IMR-90 (cell line): ENCODE measurements around the gene SCTR. TPM values are rescaled to one million over a fixed set of nuclear protein-coding genes. Genes with fewer than 3 reads are reported as not detected.

ENCODE experiments used
- ATAC-seq: fragments of 200-7000 bp; cut with Tn5 transposase; 2 replicates; pipeline ENCODE4 v1.9.1; 2020; ENCODE audit warnings: low read depth, mild to moderate bottlenecking, moderate library complexity
- BruUV-seq: library from RNA; stranded (reverse); fragments of 400-500 nt; replicated peaks from 2 replicates; lab custom pipeline; 2021; lab: Mats Ljungman, UMichigan
- CTCF ChIA-PET: fragments of 300-600 bp; formaldehyde crosslinking; extraction: SDS; loops from one replicate; lab custom pipeline; 2021; ENCODE audit warnings: antibody characterized with exemption; lab: Yijun Ruan, JAX
- POLR2A ChIA-PET: fragments of 300-600 bp; sonication (Branson Sonifier 250); formaldehyde crosslinking; loops from one replicate; lab custom pipeline; 2022; ENCODE audit warnings: antibody characterized with exemption; ENCODE audit not compliant: unreplicated experiment; lab: Charles Lee
- DNase-seq: peaks from one replicate; pipeline ENCODE4 v3.0.0; 2013
- H2AFZ ChIP-seq: replicated peaks from 2 replicates; pipeline ENCODE3; 2013; ENCODE audit warnings: low read length, mild to moderate bottlenecking; ENCODE audit not compliant: poor library complexity
- H2AK5ac ChIP-seq: 2 replicates; pipeline ENCODE4 v1.6.1; 2013; ENCODE audit warnings: low read depth, low read length, inconsistent platforms
- H2AK9ac ChIP-seq: replicated peaks from 2 replicates; pipeline ENCODE3; 2013; ENCODE audit warnings: mild to moderate bottlenecking, low read depth, low read length, moderate library complexity; ENCODE audit not compliant: poor library complexity
- H2BK120ac ChIP-seq: 2 replicates; pipeline ENCODE4 v1.6.1; 2013; ENCODE audit warnings: low read depth, low read length, inconsistent platforms
- H2BK15ac ChIP-seq: 3 replicates; pipeline ENCODE4 v1.6.1; 2013; ENCODE audit warnings: low read depth, low read length, inconsistent platforms
- H2BK20ac ChIP-seq: 2 replicates; pipeline ENCODE4 v1.6.1; 2013; ENCODE audit warnings: low read depth, mild to moderate bottlenecking, inconsistent platforms, low read length, moderate library complexity
- H2BK5ac ChIP-seq: 2 replicates; pipeline ENCODE4 v1.6.1; 2013; ENCODE audit warnings: mild to moderate bottlenecking, low read depth, low read length, inconsistent platforms; ENCODE audit not compliant: poor library complexity, severe bottlenecking
- H3K14ac ChIP-seq: replicated peaks from 2 replicates; pipeline ENCODE4 v1.6.1; 2013; ENCODE audit warnings: low read depth, low read length, inconsistent platforms
- H3K18ac ChIP-seq: 2 replicates; pipeline ENCODE4 v1.6.1; 2013; ENCODE audit warnings: low read depth, low read length, control low read depth
- H3K23ac ChIP-seq: 2 replicates; pipeline ENCODE4 v1.6.1; 2013; ENCODE audit warnings: low read depth, low read length, inconsistent platforms
- H3K27ac ChIP-seq: 2 replicates; pipeline ENCODE4 v1.5.1; 2013; ENCODE audit warnings: mild to moderate bottlenecking, control low read depth, low read length; ENCODE audit not compliant: insufficient read depth
- H3K27me3 ChIP-seq: 2 replicates; pipeline ENCODE4 v1.6.1; 2013; ENCODE audit warnings: low read length; ENCODE audit not compliant: control insufficient read depth, insufficient read depth
- H3K36me3 ChIP-seq: 2 replicates; pipeline ENCODE4 v1.6.1; 2013; ENCODE audit warnings: low read length, mixed read lengths; ENCODE audit not compliant: control insufficient read depth, insufficient read depth
- H3K4ac ChIP-seq: 2 replicates; pipeline ENCODE4 v1.6.1; 2013; ENCODE audit warnings: low read depth, low read length, inconsistent platforms
- H3K4me1 ChIP-seq: 2 replicates; pipeline ENCODE4 v1.6.1; 2013; ENCODE audit warnings: low read length, mixed read lengths; ENCODE audit not compliant: control insufficient read depth, insufficient read depth
- H3K4me2 ChIP-seq: 2 replicates; pipeline ENCODE4 v1.6.1; 2013; ENCODE audit warnings: low read depth, mild to moderate bottlenecking, control low read depth, low read length, moderate library complexity
- H3K4me3 ChIP-seq: 2 replicates; pipeline ENCODE4 v1.5.1; 2013; ENCODE audit warnings: low read depth, mild to moderate bottlenecking, control low read depth, low read length, moderate library complexity; ENCODE audit not compliant: insufficient read depth
- H3K56ac ChIP-seq: 2 replicates; pipeline ENCODE4 v1.6.1; 2013; ENCODE audit warnings: low read length, inconsistent platforms; ENCODE audit not compliant: insufficient read depth; ENCODE audit errors: extremely low read depth
- H3K79me1 ChIP-seq, 2 experiments: 2 replicates each; pipeline ENCODE4 v1.6.1; 2013; ENCODE audit warnings: low read length in 2 of 2, inconsistent platforms in 1 of 2, low read depth in 1 of 2
- H3K9ac ChIP-seq: 2 replicates; pipeline ENCODE4 v1.6.1; 2013; ENCODE audit warnings: low read depth, low read length, control low read depth
- H3K9me1 ChIP-seq: 2 replicates; pipeline ENCODE4 v1.6.1; 2013; ENCODE audit warnings: low read length, inconsistent platforms; ENCODE audit not compliant: insufficient read depth
- H3K9me3 ChIP-seq: 2 replicates; pipeline ENCODE4 v1.6.1; 2013; ENCODE audit warnings: low read length; ENCODE audit not compliant: control insufficient read depth, insufficient read depth
- H4K20me1 ChIP-seq: 2 replicates; pipeline ENCODE4 v1.6.1; 2013; ENCODE audit warnings: low read length, inconsistent platforms; ENCODE audit not compliant: insufficient read depth
- H4K5ac ChIP-seq: 2 replicates; pipeline ENCODE4 v1.6.1; 2013; ENCODE audit warnings: mild to moderate bottlenecking, low read depth, low read length, control low read depth
- H4K8ac ChIP-seq, 2 experiments: 2 replicates each; pipeline ENCODE4 v1.6.1; 2013; ENCODE audit warnings: low read depth in 2 of 2, low read length in 2 of 2, control low read depth in 1 of 2, inconsistent platforms in 1 of 2
- H4K91ac ChIP-seq: 2 replicates; pipeline ENCODE4 v1.6.1; 2013; ENCODE audit warnings: low read depth, low read length, inconsistent platforms; ENCODE audit not compliant: insufficient read depth
- CHD1 ChIP-seq: IDR thresholded peaks from 2 replicates; pipeline ENCODE4 v1.6.1; 2012; ENCODE audit warnings: low read depth, low read length, improper control_type of control experiment
- FOS ChIP-seq: fragments of 150-350 bp; IDR thresholded peaks from 2 replicates; pipeline ENCODE4 v1.6.1; 2016; ENCODE audit warnings: low read depth, low read length
- MAFK ChIP-seq: IDR thresholded peaks from 2 replicates; pipeline ENCODE4 v1.6.1; 2012; ENCODE audit warnings: low read depth, low read length, improper control_type of control experiment
- MXI1 ChIP-seq: IDR thresholded peaks from 2 replicates; pipeline ENCODE4 v1.6.1; 2012; ENCODE audit warnings: low read depth, mild to moderate bottlenecking, low read length, moderate library complexity, borderline replicate concordance
- WGBS, 2 experiments: methylation state at CpG; one replicate each; pipeline versions ENCODE4 v1.1.5 to v1.1.7; 2013; ENCODE audit warnings: missing lambda C conversion rate in 2 of 2; ENCODE audit not compliant: insufficient read length in 1 of 2; ENCODE audit errors: extremely low coverage in 2 of 2; 5-methylcytosine and 5-hydroxymethylcytosine counted together
- dilution Hi-C: fragments of 300-500 bp; cut with HindIII; formaldehyde crosslinking; loops from one replicate; pipeline ENCODE4 v1.14.3; 2018; ENCODE audit warnings: low sequenced_read_pairs; ENCODE audit not compliant: unreplicated experiment
- in situ Hi-C: fragments of 300-500 bp; cut with MboI; formaldehyde crosslinking; loops from 3 replicates; pipeline ENCODE4 v1.14.3; 2019; ENCODE audit warnings: low sequenced_read_pairs, inconsistent platforms, mixed read lengths
- intact Hi-C: fragments of 100-400 bp; cut with micrococcal nuclease; formaldehyde crosslinking; loops from 2 replicates; pipeline ENCODE4 v1.10.0; 2022
- polyA plus RNA-seq, 3 experiments: library from polyadenylated mRNA; depleted of rRNA; stranded (reverse); fragments of >200 nt; gene quantifications; 2 replicates each; pipeline ENCODE4 v1.2.3, GENCODE V29; 2012; ENCODE audit warnings: low replicate concordance in 1 of 3
- total RNA-seq: library from RNA; depleted of rRNA; stranded (reverse); fragments of >200 nt; gene quantifications from 2 replicates; pipeline ENCODE4 v1.2.3, GENCODE V29; 2012

The SCTR gene
- total and polyA plus RNA-seq, 2 of the 4 experiments (the other 2 are of a cell fraction) = not detected

- TF ChIP-seq FOS (no peak), MXI1 (no peak), MAFK (no peak), CHD1 (no peak)
- BruUV-seq = no TSS peak
- H3K56ac ChIP-seq = no peak overlapping the region
- no peak overlapping the region for H2AK5ac ChIP-seq
- no peak overlapping the region for H2AK9ac ChIP-seq
- CTCF ChIA-PET = interaction anchor here (0.8 kb wide), 1 partner anchor 11 kb away, joined by 3 read pairs; no protein-coding TSS in a partner anchor
- DNase-seq (no peak), ATAC-seq (no peak)
- no peak overlapping the region for H2BK20ac ChIP-seq
- H2BK120ac ChIP-seq = no peak overlapping the region
- no peak overlapping the region for H3K4me2 ChIP-seq
- no peaks in the 10 kb centered on the region for H3K9me3 ChIP-seq
- no peak overlapping the region for H4K5ac ChIP-seq
- no peak overlapping the region for H3K9ac ChIP-seq
- no peak overlapping the region for H3K18ac ChIP-seq
- H4K8ac ChIP-seq = no peak overlapping the region
- H3K14ac ChIP-seq = no peak overlapping the region
- H3K23ac ChIP-seq = no peak overlapping the region
- H4K91ac ChIP-seq = no peak overlapping the region
- no peaks in the 10 kb centered on the region for H4K20me1 ChIP-seq
- no peak overlapping the region for H2AFZ ChIP-seq
- in situ Hi-C loops = no loop called here
- no peak overlapping the region for H3K27ac ChIP-seq
- no peak overlapping the region for H2BK15ac ChIP-seq
- H3K9me1 ChIP-seq = no peaks in the 10 kb centered on the region; the same call in 1 of the 2 replicates
- H2BK5ac ChIP-seq = no peak overlapping the region
- dilution Hi-C loops = no loop called here
- 0% methylated on average over 1 of the region's 9 CpGs; no CpG with 5 or more reads in 1 of the 2 experiments for WGBS, 2 experiments
- no peak overlapping the region for H3K4me3 ChIP-seq
- peaks cover 4% of the 10 kb centered on the region for H3K4me1 ChIP-seq
- no peaks in the 10 kb centered on the region for H3K79me1 ChIP-seq
- no peaks in the 10 kb centered on the region for H3K36me3 ChIP-seq
- H3K27me3 ChIP-seq = peaks cover 20% of the 10 kb centered on the region
- intact Hi-C loops = no loop called here
- POLR2A ChIA-PET = no interaction called here
- no peak overlapping the region for H3K4ac ChIP-seq
Measured at GRCh38 chr2:119487434-119488244, 36.6 kb downstream of the SCTR start.
